ENCODE data around the gene ZNF14.
"Not testable (repeated sequence)": the region's sequence is repeated elsewhere in the genome, so short reads cannot be mapped to it uniquely, and the experiment has no call there.

ZNF14 gene

DNA sequence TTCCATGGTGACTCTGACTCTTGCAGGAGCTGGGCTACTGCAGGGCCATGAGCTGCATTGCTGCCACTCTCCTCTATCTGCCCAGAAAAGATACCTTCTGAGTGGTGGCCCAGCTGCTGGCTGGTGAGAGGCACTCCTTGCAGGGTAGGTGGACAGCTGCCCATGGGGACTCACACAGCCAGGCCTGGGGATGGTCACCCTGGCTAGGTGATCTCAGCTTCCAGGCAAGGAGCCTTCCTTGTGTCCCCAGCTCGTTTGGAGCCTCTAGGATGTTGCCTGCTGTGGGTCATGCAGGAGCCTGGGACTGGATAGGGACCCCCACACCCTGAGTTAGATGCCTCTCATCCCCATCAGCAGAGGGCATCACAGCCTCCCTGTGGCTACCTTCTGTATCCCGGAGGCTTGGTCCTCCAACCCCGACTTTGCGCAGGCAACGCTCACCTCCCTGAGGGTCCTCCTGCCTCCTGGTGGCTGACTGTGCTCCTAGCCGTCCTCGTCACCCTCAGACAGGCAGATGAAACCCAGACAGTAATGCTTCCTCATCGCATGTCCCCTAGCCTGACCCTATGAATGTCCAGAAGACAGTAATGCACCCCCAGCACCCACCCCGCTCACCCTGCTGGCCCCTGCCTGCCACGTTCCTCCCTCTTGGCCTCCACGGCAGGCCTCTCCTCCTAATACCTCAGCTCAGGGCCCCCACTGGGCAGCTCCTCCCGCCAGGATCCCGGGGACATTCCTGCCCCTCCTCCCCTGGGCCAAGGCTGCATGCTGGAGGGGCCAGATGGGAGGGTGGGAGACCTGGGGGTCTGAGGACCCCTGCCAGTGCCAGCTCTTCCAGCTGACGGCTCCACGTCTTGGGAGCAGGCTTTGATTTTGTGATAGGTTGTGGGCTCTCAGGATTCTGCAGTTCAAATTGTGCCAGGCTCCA, 13.6 kb upstream of the ZNF14 start:
- no peak for DNase-seq

DNA sequence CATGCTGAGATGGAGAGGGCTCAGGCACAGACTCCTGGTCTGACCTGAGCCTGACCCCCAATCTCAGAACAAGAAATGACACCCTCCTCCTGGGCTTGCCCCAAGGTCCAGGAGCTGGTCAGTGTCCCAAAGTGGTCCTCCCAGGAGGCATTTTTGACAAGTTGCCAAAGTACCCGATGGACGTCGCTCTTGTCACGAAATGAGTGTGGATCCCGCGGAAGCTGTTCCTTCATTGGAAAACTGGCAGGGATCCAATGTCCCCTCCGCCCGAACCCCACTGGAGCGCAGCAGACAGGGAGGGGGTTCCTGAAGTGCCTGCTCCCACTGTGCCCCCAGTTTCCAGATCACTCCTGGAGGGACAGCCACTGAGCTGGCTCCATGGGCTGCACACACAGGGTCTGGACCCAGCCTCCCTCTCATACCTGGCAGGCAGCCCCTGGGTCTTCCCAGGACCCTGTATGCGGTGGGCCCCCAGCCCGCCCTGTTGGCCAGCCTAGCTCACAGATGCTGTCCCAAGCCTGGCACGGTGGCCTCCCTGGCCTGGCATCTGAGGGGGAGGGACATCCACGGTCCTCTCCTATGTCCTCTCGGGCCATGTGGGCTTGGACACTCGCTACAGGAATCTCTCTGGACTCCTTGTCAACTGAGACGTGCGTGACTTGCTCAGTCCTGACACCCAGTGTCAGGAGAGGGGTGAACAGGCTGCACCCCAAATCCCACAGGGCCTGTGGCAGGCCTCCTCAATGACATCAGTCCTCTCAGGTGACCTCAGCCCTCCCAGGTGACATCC, 12.8 kb upstream of the ZNF14 start:
- no peak for DNase-seq

DNA sequence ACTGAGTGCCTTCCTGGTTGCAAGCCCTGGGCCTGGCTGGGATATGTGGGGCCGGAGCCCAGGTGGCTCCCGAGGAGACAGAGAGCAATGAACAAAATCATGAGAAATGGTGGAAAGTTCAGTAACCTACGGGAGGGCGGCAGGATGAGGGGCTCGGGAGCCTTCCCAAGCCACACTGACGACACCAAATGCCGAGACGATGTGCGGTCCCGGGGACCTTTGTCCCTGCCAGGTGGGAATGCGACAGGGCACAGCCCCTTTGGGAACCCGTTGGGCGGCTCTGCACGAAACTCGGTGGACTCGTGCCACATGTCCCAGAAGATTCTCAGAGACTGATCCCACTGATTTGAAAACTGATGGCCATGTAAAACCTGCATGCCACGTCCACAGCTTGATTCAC, 11.7 kb upstream of the ZNF14 start:
- no peak for DNase-seq

DNA sequence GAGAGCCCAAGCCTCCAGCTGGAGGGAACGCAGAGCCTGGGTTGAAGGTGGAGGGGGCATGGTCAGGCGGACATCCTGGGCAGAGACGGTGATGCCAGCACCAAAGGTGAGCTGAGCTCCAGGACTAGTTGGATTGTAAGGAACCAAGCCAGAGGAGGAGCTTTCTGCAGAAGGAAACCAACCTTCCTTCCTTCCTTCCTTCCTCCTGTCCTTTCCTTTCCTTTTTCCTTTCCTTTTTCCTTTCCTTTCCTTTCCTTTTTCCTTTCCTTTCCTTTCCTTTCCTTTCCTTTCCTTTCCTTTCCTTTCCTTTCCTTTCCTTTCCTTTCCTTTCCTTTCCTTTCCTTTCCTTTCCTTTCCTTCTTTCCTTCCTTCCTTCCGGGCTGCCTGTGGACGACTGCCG, 11.0 kb upstream of the ZNF14 start:
- DNase-seq = not testable (repeated sequence)

DNA sequence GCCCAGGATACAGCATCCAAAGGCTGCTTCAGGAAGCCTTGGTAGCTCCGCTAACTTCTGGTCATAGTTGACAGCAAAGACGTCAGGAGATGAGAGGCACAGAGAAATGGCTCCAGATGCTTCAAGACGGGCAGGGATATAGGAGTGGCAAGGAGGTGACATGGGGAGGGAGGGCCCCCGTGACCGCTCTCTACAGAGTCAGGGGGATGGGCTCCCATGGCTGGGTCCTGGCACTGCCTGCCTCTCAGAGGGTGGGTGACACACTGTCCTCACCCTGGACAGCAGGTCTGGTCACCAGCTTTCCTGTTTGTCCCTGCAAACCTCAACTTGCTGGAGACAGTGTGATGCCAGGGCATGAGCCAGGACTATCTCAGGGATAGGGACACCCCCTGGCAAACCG, 10.3 kb upstream of the ZNF14 start:
- no peak for DNase-seq

GRCh38 chr19:19742773-19743172, 9.9 kb upstream of the ZNF14 start:
- DNase-seq = no peak

- DNase-seq = no peak
These were observed 8.3 kb upstream of the ZNF14 start for GRCh38 chr19:19741184-19741583.

- DNase-seq = no peak
These were observed 7.8 kb upstream of the ZNF14 start for GRCh38 chr19:19740755-19741154.

DNA sequence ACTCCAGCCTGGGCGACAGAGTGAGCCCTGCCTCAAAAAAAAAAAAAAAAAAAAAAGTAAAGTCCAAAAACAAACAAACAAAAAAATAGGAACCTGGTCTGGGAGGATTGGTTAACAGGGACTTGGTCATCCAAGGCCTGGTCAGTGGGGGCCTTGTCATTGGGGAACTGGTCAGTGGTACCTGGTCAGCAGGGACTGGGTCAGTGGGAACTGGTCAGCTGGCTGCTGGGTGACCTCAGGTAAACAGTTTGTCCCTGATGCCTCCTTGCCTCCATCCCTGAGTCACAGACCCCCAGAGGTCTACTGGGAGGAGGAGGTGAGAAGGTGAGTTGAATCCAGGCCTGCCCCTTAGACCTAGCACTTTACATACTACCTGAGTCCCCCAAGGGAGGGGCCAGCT, 5.7 kb upstream of the ZNF14 start:
- DNase-seq = no peak

- DNase-seq = no peak
These were observed 4.8 kb upstream of the ZNF14 start for GRCh38 chr19:19737559-19738332.

DNA sequence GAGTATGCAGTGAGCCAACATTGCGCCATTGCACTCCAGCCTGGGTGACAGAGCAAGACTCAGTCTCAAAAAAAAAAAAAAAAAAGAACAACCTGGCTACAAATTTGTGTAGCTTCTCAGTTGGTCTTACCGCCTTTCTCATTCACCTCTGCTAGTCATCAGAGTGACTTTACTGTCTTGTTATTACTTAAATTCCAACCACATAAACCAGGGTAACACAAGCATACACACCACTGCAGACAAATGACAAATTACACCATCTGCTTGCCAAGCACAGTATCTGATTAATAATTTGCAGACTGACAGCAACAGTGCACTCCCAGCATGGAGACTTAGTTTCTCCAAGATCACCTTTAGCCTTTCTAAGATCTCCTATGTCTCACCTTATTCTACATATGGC, 11.0 kb downstream of the ZNF14 start:
- no peak for DNase-seq

- DNase-seq = no peak
These were observed 13.1 kb downstream of the ZNF14 start for GRCh38 chr19:19719798-19720197.

- no peak for DNase-seq
These were observed 20.7 kb downstream of the ZNF14 start for GRCh38 chr19:19711934-19712828.

DNA sequence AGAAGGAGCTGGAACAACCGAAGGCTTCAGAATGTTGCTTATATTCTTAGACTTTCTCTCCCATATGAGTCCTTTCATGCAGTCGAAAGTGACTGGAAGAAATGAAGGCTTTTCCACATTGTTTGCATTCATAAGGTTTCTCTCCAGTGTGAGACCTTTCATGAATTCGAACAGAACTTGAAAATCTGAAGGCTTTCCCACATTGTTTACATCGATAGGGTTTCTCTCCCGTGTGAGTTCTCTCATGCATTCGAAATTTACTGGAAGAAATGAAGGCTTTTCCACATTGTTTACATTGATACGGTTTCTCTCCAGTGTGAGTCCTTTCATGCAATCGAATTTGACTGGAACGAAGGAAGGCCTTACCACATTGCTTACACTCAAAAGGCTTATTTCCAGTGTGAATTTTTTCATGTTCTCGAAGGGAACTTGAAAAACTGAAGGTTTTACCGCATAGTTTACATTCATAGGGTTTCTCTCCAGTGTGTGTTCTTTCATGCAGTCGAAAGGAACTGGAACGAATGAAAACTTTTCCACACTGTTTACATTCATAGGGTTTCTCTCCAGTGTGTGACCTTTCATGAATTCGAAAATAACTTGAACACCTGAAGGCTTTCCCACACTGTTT, 21.5 kb downstream of the ZNF14 start:
- no peak for DNase-seq

DNA sequence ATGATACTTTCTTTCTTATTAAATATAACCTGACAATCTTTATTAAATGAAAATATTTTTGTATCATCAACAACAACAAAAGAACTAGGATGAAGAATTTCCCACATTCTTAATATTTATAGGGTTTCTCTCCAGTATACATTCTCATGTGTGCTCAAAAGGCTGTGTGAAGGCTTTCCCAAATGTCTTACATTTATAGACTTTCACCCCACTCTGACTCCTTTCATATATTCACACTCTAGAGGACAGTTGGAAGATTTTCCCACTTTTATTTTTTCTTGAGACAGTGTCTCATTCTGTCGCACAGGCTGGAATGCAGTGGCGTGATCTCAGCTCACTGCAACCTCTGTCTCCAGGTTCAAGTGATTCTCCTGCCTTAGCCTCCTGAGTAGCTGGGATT, 22.4 kb downstream of the ZNF14 start:
- no peak for DNase-seq

- DNase-seq = no peak
These were observed 28.1 kb downstream of the ZNF14 start for GRCh38 chr19:19704836-19705235.

DNA sequence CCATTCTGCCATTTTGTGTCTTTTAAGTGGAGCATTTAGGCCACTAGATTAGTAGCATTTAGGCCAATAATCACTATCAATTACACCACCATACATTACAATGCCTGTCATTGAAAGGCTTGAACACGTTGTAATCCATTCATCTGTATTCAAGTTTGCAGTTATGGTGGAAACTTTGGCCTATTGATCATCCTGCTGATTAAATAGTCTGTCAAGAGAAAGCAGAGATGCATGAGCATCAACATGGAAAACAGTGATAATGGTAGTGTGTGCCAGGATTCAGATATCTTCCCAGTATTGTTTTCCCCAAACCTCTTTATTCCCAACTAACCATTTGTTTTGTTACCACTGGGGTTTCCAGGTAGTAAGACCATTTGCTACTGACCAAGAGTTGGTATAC, 32.4 kb downstream of the ZNF14 start:
- not testable (repeated sequence) for DNase-seq

GRCh38 chr19:19697589-19697988, 35.3 kb downstream of the ZNF14 start:
- no peak for DNase-seq

GRCh38 chr19:19696386-19696785, 36.5 kb downstream of the ZNF14 start:
- no peak for DNase-seq

DNA sequence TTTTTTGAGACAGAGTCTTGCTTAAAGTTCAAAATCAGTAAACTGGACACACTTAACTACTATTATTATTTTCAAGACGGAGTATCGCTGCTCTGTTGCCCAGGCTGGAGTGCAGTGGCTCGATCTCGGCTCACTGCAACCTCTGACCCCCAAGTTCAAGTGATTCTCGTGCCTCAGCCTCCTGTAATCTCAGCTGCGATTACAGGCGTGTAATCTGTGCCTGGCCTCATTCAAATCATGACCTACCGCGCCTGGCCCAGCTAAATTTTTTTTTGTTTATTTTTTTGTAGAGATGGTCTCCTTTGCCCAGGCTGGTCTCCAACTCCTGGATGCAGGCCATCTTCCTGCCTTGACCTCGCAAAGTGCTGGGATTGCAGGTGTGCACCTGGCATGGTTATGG, 41.2 kb downstream of the ZNF14 start:
- no peak for DNase-seq

DNA sequence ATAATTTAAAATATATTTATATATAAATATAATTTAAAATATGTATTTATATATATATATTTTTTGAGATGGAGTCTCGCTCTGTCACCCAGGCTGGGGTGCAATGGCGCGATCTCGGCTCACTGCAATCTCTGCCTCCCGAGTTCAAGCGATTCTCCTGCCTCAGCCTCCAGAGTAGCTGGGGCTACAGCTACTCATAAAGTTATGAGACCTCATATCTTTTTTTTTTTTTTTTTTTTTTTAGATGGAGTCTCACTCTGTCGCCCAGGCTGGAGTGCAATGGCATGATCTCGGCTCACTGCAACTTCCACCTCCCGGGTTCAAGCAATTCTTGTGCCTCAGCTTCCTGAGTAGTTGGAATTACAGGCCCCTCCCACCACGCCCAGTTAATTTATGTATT, 43.9 kb downstream of the ZNF14 start:
- DNase-seq = not testable (repeated sequence)

- DNase-seq = peak; percentile 17
These were observed 45.8 kb downstream of the ZNF14 start for GRCh38 chr19:19687090-19687489.
